Mesodermal cell (in vitro differentiated cells): Measurements from ENCODE around the gene GTF2E1. TPM values are rescaled to one million over a fixed set of nuclear protein-coding genes. Genes with fewer than 3 reads are reported as not detected.
"Not testable (repeated sequence)": the region's sequence is repeated elsewhere in the genome, so short reads cannot be mapped to it uniquely, and the experiment has no call there.

Experiments
- H3K27ac ChIP-seq: 2 replicates; pipeline ENCODE4 v1.7.0; 2013; ENCODE audit warnings: mild to moderate bottlenecking, low read depth, low read length, moderate library complexity; ENCODE audit not compliant: severe bottlenecking
- H3K36me3 ChIP-seq: 2 replicates; pipeline ENCODE4 v1.7.1; 2013; ENCODE audit warnings: mild to moderate bottlenecking, low read length, moderate library complexity; ENCODE audit not compliant: control insufficient read depth, insufficient read depth
- H3K4me1 ChIP-seq: one replicate; pipeline ENCODE4 v1.7.1; 2013; ENCODE audit warnings: mild to moderate bottlenecking, low read length; ENCODE audit not compliant: insufficient read depth, control insufficient read depth, poor library complexity, severe bottlenecking
- H3K4me3 ChIP-seq: 2 replicates; pipeline ENCODE4 v1.7.0; 2013; ENCODE audit warnings: low read length, control low read depth, mild to moderate bottlenecking; ENCODE audit not compliant: insufficient read depth, poor library complexity, severe bottlenecking; ENCODE audit errors: extremely low read depth
- H3K9me3 ChIP-seq: 2 replicates; pipeline ENCODE4 v1.7.1; 2013; ENCODE audit warnings: mild to moderate bottlenecking, low read length, moderate library complexity; ENCODE audit not compliant: control insufficient read depth
- WGBS, 2 experiments: methylation state at CpG; one replicate each; pipeline ENCODE4 v1.1.5; 2013; ENCODE audit warnings: missing lambda C conversion rate in 2 of 2; ENCODE audit not compliant: insufficient coverage in 2 of 2; 5-methylcytosine and 5-hydroxymethylcytosine counted together
- polyA plus RNA-seq, 2 experiments: library from polyadenylated mRNA; stranded (reverse); fragments of 50-300 nt; gene quantifications; one replicate each; pipeline ENCODE4 v1.2.3, GENCODE V29; 2013

Gene GTF2E1
- polyA plus RNA-seq (2013, experiment 1 of 2), result 25.4 TPM
- 25.1 TPM for polyA plus RNA-seq (2013, experiment 2 of 2)

DNA sequence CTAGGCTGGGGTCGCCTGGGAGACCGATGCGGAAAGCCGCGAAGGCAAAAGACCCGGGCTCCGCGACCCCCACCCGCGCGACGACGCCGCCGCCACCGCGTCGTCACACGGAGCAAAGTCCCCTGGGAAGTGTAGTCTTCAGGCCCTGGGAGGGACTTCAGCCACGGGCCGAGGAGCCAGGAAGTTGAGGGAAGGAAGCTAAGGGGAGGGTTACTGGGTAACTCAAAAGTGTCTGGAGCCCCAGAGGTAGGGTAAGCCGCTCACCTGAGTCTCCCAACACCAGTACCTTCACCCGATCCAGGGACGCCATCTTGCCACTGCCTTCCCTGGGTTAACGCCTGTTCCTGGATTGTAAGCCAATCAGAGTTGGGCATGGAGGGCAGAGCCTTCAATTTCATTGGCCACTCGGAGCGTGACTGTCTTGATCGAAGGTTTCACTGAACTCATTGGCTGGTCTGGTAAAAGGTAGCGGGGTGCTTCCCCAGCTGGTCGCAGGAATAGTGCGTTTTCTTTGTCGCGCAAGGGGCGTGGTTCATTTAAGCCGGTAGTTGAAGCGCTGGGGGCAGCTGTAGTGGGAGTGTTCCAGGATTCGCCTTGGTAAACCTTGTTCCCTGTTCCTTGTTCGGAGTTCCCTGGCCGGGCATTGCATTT lies at the start of gene GTF2E1, which contains the start of gene RABL3:
Gene GTF2E1, plus strand, starts transcription at position 547 of the 651 bp plus-strand sequence. CDS start 7,809 bp downstream, outside the sequence.
Gene RABL3, minus strand, starts transcription at position 319 of the 651 bp plus-strand sequence. Its CDS starts 9 bp downstream, at position 310.
- Histone ChIP-seq H3K4me3 (peak within 1 kb of the TSS; percentile 97), H3K4me1 (no peaks in the 10 kb centered on the region), H3K9me3 (peaks cover 5% of the 10 kb centered on the region), H3K27ac (peak within 1 kb of the TSS; percentile 98), H3K36me3 (peaks cover 28% of the 10 kb centered on the region)
- WGBS, 2 experiments, result 0 to 1% methylated on average over 31 to 36 of the region's 39 CpGs

DNA sequence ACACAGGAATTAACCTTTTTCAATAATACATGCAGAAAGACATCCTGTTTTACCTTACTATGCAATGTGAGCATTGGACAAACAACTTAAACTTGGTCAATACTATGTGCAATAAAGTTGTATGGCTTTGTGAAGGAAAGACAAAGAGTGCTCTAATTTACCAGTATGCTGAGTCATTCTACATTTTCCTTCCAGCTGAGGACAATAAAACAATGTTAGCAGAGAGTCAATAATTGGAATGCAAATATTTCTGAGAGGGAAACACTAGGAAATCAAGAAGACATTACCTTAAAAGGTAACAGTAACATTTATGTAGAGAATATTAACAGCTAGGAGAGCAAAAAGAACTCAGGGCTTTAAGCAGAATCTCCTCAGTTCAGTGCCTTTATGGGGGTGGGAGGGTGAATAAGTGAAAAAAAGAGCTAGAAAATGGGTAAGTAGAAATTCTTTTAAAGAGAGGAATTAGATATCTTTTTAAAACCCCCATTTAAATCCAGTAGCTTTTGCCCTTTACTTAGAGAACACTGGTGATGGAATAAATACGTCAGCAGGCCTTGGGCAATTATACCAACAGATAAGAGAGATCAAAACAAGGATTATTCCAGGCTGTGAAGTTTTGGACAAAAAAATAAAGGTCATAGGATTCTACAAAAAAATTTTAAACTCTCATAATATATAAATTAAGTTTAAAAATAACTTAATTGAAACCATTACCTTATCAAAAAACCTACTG lies 48.9 kb upstream of the GTF2E1 start:
- peak overlapping the region; percentile 18 for H3K27ac ChIP-seq
- no CpG with 5 or more reads among the region's 1 CpG for WGBS, 2 experiments

DNA sequence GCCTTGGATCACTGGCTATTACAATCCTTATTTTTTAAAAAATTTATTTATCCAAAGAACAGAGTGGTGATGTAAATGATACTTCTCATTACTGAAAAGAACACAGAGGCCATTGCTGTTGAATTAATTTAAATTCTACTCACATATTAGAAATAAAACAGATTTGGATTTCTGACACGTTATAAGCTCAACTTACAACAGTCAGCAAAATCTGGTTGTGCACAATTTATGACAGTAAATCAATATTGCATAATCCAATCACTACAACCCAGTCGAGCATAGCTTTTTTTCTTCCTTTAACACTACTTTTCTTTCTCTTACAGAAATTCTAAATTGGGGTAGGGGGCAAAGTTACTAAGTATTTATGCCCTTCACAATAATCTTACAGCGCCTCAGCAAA lies 43.2 kb upstream of the GTF2E1 start:
- Histone ChIP-seq H3K27ac (no peak overlapping the region), H3K9me3 (no peaks in the 10 kb centered on the region), H3K4me3 (no peak overlapping the region), H3K4me1 (no peaks in the 10 kb centered on the region), H3K36me3 (peaks cover 1% of the 10 kb centered on the region)
- 100% methylated on average over 1 to 2 of the region's 3 CpGs for WGBS, 2 experiments

More for the DNA sequence above, 48.9 kb upstream of the GTF2E1 start:
- Histone ChIP-seq H3K4me1 (peaks cover 5% of the 10 kb centered on the region), H3K9me3 (no peaks in the 10 kb centered on the region), H3K4me3 (no peak overlapping the region), H3K36me3 (no peaks in the 10 kb centered on the region)

DNA sequence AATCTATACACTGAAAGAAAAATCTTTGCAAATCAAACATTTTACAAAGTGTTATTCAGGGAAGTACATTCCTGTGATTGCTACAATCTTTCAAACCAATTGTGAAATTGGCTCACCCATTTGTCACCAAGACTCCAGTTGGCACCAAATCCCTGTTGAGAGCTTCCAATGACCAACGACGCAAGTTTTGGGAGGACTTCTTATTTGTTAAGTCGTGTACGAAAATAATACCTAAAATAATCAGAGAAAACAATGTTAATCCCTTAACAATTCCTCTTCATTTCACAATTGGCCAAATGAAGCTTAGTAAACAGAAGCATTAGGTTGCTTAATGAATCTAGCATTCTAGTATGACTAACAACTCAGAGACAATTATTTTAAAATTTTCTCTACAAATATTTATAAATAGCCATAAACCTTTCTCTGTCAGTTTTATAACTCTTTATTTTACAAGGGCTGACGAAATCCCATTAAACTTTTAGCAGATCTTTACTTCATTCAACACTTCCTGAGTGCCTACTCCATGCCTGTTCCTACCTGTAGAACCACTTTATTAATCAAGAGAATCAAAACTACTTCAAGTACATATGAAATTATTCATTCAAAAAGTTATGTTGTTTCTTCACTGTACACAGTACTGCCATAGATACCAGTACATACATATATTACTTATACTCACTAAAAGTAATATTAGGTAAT lies 36.5 kb upstream of the GTF2E1 start:
- H3K27ac ChIP-seq, result no peak overlapping the region
- no peaks in the 10 kb centered on the region for H3K9me3 ChIP-seq
- H3K4me3 ChIP-seq, result no peak overlapping the region
- peaks cover 6% of the 10 kb centered on the region for H3K36me3 ChIP-seq
- 75% methylated on average over 2 of the region's 5 CpGs; no CpG with 5 or more reads in 1 of the 2 experiments for WGBS, 2 experiments
- no peaks in the 10 kb centered on the region for H3K4me1 ChIP-seq

DNA sequence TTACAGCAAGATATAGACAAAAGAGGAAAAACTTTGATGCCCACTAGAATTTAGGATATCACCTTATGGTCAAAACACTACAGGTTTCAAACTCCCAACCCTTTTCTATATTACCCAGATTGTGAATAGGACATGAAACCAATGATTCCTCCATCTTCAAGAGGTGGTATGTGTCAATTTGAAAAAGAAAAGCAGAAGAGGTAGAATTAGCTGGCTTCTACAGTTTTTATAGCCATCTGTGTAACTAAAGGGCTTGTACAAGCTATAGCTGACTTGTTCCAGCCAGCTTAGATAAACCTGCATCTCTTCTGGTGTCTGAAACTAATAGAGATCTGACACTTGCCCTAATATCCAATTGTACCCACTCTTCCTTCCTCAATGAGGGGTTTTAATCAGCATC lies 35.6 kb upstream of the GTF2E1 start:
- Histone ChIP-seq H3K4me1 (no peaks in the 10 kb centered on the region), H3K36me3 (peaks cover 6% of the 10 kb centered on the region), H3K4me3 (no peak overlapping the region), H3K9me3 (no peaks in the 10 kb centered on the region), H3K27ac (no peak overlapping the region)

DNA sequence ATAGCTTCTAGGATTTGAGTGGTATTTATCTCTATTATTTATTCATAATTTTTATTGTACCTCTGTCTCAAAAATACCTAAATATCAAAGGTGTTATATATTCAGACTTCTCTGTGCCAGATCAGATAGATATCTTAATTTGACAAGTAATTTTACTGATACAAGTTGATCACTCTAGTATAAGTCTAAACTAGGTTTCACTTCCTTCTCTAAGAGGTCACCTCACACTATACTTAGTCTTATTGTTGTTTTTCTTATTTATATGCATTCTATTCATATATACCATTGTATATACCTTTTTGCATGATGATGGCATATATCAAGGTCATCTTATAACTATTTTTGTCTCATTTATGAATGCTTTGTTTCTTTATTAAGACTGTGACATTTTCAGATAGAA lies 34.1 kb upstream of the GTF2E1 start:
- no peak overlapping the region for H3K27ac ChIP-seq
- peaks cover 6% of the 10 kb centered on the region for H3K36me3 ChIP-seq
- no peak overlapping the region for H3K4me3 ChIP-seq
- no peaks in the 10 kb centered on the region for H3K4me1 ChIP-seq
- no peaks in the 10 kb centered on the region for H3K9me3 ChIP-seq

DNA sequence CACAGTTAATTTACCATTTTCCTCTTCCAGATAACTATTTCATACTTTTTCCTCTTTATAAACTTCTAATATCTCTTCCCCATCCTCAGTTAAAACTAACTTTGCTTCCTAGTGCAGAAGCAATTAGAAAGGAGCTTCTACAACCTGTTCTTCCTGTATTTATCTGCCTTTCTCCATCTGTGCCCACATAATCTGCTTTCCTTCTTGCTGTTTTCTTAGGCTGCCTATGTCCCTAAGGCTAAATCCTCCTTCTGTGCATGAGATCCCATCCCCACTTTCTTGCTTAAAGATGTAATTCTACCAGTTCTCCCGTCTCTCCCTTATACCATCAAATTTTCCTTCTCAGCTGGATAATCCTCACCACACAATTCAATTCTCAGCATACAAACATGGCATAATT lies 32.2 kb upstream of the GTF2E1 start:
- WGBS, 2 experiments, result 83 to 92% methylated on average over 1 of the region's 1 CpG
- Histone ChIP-seq H3K4me3 (no peak overlapping the region), H3K9me3 (no peaks in the 10 kb centered on the region), H3K36me3 (no peaks in the 10 kb centered on the region), H3K4me1 (no peaks in the 10 kb centered on the region), H3K27ac (no peak overlapping the region)

DNA sequence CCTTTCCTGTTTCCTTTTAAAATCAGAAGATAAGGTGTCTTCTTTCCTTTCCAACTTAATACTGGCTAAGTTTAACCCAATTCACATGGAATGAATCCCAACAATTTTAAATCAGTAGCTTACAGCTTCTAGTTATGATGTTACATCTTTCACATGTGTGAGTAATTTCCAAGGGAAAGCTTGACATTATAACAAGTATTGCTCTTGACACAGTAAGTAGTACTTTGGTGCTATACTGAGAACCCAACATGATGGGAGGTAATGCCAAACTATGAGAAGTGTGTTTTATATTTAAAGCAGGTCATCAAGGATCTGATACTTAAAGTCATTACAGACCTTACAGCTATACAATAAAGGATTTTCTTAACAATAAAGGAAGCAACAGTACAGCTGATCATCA lies 29.3 kb upstream of the GTF2E1 start:
- Histone ChIP-seq H3K4me3 (no peak overlapping the region), H3K36me3 (no peaks in the 10 kb centered on the region), H3K27ac (no peak overlapping the region), H3K4me1 (no peaks in the 10 kb centered on the region), H3K9me3 (no peaks in the 10 kb centered on the region)

DNA sequence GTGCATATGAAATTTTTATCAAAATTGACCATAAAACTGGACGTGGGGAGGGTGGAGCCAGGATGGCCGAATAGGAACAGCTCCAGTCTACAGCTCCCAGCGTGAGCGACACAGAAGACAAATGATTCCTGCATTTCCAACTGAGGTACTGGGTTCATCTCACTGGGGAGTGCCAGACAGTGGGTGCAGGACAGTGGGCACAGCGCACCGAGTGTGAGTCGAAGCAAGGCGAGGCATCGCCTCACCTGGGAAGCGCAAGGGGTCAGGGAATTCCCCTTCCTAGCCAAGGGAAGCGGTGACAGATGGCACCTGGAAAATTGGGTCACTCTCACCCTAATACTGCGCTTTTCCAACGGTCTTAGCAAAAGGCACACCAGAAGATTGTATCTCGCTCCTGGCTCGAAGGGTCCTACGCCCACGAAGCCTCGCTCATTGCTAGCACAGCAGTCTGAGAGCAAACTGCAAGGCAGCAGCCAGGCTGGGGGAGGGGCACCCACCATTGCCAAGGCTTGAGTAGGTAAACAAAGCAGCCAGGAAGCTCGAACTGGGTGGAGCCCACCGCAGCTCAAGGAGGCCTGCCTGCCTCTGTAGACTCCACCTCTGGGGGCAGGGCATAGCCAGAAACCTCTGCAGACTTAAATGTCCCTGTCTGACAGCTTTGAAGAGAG lies 23.2 kb upstream of the GTF2E1 start:
- not testable (repeated sequence) for H3K4me3 ChIP-seq, H3K9me3 ChIP-seq, H3K36me3 ChIP-seq, H3K27ac ChIP-seq, H3K4me1 ChIP-seq
- WGBS, 2 experiments, result 38 to 47% methylated on average over 10 to 20 of the region's 20 CpGs

DNA sequence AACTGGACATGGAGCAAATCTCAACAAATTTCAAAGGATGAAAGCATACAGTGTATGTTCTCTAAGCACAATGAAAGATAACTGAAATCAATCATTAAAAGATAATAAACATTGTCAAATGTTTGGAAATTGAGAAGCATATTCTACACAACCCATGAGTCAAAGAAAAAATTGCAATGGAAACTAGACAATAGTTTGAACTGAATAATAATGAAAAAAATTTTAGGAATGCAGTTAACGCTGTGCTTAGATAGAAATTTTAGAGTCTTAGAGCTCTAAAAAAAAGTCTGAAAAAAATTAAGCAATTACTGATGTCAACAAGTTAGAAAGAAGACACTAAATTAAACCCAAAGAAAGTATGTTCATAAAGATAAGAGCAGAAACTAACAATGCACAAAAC lies 15.8 kb upstream of the GTF2E1 start:
- Histone ChIP-seq H3K9me3 (no peaks in the 10 kb centered on the region), H3K27ac (no peak overlapping the region), H3K4me1 (no peaks in the 10 kb centered on the region), H3K4me3 (no peak overlapping the region), H3K36me3 (peaks cover 4% of the 10 kb centered on the region)
- no CpG with 5 or more reads among the region's 1 CpG for WGBS, 2 experiments
